ENCODE results near the gene CACNA2D3.

CACNA2D3 gene

DNA sequence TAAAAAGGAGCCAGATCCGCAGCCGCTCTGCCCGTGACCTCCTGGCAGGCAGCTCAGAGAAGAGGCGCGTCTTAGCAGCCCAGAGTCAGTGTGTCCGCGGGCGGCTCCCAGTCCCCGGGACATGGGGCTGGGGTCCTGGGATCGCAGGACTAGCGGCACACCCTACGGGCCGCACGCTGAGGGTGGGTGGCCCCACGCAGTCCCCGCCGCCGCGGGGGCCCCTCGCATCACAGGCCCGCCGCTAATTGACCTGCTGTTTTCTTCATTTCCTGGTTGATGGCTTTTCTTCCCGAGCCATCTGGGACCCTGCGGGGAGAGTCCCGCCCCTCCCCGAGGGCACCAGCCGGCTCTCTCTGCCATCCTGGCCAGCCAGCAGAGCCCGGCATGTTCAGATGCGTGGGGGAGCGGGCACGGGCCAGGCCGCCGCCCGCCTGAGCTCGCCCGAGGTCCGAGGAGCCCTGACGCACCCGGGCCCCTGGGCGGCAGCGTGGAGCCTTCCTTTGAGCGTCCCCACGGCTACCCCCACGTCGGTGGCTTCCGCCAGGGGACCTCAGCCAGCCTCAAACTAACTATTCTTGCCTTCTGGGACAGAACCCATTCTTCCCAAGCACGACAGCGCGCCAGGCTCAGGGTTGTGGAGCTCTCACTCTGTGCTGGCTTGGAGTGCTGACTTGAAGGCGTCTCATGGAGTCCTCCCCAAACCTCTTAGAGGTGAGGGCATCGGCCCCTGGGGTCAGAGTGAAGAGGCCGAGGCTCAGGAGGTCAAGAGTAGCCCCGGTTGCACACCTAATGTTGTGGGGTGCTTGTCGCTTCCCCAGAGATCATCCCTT, 34.6 kb upstream of the CACNA2D3 start:
- TF ChIP-seq, protein P1, sequence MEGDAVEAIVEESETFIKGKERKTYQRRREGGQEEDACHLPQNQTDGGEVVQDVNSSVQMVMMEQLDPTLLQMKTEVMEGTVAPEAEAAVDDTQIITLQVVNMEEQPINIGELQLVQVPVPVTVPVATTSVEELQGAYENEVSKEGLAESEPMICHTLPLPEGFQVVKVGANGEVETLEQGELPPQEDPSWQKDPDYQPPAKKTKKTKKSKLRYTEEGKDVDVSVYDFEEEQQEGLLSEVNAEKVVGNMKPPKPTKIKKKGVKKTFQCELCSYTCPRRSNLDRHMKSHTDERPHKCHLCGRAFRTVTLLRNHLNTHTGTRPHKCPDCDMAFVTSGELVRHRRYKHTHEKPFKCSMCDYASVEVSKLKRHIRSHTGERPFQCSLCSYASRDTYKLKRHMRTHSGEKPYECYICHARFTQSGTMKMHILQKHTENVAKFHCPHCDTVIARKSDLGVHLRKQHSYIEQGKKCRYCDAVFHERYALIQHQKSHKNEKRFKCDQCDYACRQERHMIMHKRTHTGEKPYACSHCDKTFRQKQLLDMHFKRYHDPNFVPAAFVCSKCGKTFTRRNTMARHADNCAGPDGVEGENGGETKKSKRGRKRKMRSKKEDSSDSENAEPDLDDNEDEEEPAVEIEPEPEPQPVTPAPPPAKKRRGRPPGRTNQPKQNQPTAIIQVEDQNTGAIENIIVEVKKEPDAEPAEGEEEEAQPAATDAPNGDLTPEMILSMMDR (IDR thresholded peaks at IDR 0.05): no peak

DNA sequence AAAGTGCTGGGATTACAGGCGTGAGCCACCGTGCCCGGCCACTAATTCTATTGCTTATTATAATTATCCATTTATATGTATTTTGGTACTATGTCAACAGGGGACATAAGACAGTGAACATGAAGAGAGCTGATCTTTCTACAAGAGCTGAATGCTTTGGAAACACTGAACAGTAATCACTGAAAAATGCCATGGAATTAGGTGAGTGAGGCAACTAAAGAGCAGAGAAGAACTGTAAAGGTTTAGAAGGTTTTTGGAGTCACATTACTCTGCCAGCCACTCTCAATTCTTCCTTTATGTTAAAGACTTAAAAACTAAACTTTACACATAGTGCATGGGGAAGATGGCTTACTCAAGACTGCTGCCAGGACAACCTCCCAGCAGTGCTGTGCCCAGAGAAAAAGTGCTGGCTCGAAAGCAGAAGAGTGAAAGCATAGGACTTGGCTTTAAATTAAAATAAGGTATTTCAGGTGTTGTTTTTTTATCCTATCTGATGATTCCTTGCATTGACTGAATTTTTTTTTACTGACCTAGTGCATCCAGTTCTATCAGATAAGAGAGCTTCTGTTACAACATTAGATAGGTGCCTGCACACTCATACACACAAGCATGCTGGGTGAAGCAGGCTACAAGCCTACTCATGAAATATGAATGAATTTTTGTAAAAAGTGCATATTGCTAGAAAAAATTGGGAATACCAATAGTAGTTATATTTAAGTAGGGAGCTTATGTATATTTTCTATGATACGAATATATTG, 28.7 kb upstream of the CACNA2D3 start:
- TF ChIP-seq, protein P1 (IDR thresholded peaks at IDR 0.05): no peak

DNA sequence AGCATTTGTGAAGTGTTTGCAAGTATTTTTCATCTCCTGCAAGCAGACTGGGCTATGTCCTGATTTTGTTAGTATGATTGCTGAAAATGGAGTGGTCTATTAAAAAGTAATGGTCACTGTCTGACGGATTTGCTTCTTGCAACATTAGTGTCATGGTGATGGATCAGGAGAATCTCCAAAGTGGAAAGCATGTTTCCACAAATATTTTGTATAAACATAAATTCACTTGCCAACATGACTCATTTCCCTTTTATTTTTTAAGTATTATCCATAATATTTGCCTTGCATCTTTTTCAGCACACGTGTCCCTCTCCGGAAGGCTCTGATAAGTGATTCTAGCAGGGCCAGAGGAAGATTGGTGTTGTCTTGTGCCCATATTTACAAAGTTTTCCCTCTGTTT, 27.4 kb upstream of the CACNA2D3 start:
- TF ChIP-seq, protein P1 (IDR thresholded peaks at IDR 0.05): no peak

GRCh38 chr3:54099381-54099780, 23.0 kb upstream of the CACNA2D3 start:
- TF ChIP-seq, protein P1 (IDR thresholded peaks at IDR 0.05): no peak

GRCh38 chr3:54104084-54104483, 18.3 kb upstream of the CACNA2D3 start:
- TF ChIP-seq, protein P1 (IDR thresholded peaks at IDR 0.05): no peak

DNA sequence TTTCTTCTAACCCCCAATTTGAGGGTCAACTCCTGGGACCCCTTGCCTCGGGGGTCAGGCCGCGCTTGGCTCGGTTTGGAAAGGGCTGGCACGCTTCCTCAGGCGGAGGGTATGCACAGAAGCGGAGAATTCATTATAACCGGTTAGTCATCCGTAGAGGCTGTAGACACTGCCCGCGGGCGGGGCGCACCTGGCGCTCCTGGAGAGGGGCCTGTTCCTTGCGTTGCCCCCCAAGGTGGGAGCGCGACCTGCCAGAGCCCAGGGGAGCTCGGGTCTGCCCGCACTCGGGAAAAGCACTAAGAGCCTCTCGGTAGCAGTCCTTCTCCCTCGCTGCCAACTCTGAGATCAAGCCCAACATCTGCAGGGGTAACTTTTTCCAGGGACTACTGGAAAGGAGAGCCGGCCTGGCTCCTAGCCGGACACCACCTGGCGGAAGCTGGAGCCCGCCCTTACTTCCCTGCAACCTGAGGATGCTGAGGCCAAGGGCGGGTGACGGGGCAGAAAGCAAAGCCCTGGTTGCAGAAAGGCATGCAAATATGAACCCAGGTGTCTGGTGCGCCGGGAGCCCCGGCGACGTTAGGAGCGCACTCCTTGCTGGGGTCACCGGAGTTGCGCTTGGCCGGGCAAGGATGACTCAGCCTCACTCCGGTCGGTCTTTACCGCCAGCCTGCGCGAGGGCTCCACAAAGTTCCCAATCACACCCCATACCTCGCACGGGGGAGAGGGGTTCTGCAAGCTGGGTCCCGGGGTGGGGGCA, 1.5 kb upstream of the CACNA2D3 start:
- TF ChIP-seq, protein P1 (IDR thresholded peaks at IDR 0.05): no peak

Measured in LNCAP (cell line).